ENCODE data around the gene SLC25A24.

- TF ChIP-seq CTCF (IDR thresholded peaks at IDR 0.05) = no peak
- TF ChIP-seq POLR2A (IDR thresholded peaks at IDR 0.05) = no peak
Observed at GRCh38 chr1:108151548-108151947, 48.6 kb downstream of the SLC25A24 start.
